Hypothalamus (tissue), 51 donors: ENCODE measurements around the gene VILL.
"Not testable (repeated sequence)": the region's sequence is repeated elsewhere in the genome, so short reads cannot be mapped to it uniquely, and the experiment has no call there.

ENCODE experiments used
- DNase-seq, 51 donors: peaks; one replicate each; lab custom pipeline; 2025; lab: John Stamatoyannopoulos, UW

The VILL gene

DNA sequence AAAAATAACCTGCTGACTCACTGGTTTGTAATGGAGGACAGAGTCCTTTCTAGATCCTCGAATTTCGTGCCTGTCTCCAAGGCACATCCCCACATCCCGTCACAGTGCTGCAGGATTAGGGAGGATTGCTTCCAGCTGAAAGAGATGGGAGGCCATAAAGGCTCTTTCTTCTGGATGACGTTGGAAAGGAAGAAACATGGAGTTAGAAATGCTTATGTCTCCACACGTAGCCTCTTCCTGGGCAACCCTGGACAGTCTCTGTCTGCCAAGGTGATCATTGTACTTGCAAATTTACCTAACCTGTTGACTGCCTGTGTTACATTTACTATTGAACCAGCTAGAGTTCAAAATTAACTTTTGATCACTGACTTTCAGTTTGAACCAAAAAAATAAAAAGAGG lies 27.6 kb upstream of the VILL start:
- DNase-seq = no peak

DNA sequence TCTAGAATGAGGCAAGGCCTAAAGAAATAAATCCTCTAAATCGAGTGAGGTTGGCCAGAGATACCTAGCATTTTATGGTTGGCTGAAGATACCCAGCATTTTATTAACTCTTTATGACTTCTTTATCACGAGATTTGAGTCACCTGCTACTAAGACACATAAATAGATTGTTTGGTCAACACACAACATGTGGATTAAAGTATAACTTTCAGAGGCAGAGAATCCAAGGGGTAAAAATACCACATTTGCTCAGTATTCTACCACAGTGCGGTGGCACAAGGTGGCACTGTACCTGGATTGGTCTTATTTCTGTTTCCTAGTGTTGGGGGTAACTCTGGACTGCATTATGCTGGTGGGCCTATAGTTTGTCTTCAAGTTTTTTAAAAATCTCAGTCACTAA lies 27.0 kb upstream of the VILL start:
- DNase-seq = no peak

DNA sequence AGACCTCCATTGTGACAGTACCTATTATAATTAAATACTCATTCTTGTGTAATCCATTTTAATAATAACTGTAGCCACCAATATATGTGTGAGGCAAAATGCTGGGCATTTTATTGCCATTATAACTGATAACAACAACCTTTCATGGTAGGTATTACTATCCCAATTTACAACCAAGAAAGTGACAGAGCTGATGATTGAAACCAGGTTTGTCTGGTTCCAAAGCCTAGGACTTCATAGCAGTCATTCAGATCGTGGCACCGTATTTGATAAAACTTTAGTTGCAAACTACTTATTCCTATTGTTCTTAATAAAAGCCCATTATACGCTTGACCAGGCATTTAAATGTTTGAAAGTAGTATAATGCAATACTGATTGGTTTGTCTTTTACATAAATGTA lies 26.4 kb upstream of the VILL start:
- DNase-seq = no peak

DNA sequence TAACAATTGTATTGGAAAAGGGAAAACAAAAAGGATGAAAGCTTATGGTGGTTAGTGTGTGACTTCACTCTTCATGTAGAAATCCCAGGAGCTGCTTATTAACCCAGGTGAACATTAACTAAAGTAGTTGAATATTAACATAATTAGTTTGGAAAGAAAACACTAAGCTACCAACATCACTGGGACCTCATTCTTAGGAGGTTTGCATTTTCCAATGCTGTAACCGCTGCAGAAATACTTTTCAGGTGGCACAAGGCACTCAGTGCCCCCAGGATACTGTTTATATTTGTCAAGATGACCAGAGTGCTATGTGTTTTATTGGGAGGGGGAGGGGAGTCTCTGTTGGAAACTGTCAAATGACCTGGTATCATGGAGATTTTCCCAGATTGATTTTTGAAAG lies 25.9 kb upstream of the VILL start:
- DNase-seq = no peak

DNA sequence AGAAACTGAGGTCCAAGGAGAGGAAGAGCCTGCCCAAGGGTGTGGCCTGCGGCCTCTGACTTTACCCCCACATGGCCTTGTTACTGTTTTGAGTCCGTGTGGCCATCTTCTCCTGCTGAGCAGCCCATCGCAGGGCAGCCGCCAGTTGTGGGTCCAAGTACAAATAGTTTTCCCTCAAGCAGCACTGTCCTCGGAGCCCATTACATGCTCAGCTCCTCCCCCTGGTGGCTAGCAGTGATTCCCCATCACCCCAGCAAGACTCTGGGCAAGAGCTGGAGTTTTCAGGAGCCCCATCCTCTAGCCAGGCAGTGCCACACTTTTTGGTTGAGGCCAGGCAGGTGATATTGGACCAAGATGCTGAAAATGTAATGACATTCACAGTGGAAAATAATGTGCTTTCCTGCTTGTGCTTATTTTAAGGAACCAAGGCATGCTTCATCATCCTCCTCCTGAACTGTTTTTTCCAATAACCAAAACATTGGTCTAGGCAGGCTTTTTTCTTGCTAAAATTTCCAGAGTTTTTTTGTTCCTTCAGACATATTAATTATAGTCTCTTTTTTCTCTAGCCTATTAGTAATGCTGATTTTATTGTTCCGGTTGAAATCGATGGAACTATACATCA lies 23.2 kb upstream of the VILL start:
- peak in 28 of 51 donors; percentile 8 to 72 (median 37) for DNase-seq

DNA sequence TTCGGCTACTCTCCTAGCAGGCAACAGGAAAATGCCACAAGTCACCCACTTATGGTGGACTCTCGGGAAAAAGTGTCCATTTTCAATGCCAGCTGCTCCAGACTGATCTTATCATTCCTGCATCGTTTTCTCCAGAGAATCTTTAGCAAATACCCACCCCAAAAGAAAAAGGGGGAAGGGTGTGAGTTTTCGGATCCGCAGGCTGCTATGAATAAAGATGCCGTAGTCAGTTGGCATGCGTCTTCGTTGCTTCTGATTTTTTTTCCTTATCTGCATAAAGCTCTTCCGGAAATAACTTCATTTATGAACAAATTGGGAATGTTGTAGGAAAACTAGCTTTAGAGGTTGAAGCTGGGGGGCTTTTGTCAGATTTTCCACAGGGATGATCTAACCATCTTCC lies 22.4 kb upstream of the VILL start:
- no peak for DNase-seq

GRCh38 chr3:37968813-37969595 lies 21.6 kb upstream of the VILL start:
- peak in 1 of 51 donors; percentile 7 for DNase-seq

DNA sequence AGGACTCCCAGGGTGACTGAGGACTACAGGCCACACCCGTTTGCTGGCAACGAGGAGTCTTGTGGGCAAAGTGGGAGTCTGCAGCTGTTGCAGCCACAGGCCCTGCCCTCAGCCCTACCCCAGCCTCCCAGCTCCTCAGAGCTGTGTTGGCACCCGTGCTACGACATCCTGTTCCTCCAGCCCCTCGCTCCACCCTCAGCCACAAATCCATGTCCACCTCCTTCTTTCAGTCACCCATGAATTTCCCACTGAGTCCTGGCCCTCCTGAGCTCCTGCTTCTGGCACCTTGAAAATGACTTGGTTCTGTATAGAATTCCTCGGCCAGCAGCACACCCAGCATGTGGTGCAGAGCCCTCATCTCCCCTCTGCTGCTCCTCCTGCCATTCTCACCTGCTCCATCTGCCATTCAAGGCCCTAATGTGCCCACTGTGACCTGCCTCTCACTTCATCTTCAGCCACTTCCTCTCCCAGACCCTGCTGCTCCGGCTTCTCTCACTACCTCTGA lies 20.9 kb upstream of the VILL start:
- DNase-seq = no peak

DNA sequence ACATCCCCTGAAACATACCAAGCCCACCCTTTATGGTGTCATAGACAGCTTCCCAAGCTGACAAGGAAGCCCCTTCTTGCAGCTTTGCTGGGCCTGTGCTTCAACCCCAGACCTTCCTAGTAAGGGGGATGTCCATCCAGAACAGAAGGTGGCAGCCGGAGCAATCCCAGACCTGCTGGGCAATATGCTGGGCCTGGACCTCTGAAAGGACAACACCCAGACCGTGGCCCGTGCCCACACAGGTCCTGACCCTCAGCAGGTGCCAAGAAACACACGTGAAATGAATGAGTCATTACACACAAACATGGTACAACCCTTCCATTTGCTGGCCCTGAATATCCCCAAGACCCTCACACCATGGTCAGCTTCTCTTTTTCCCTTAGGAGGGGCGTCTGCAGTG lies 19.8 kb upstream of the VILL start:
- DNase-seq = no peak

- DNase-seq = peak in 5 of 51 donors; percentile 13 to 58 (median 24)
Measured at GRCh38 chr3:37971467-37971866, 19.1 kb upstream of the VILL start.

DNA sequence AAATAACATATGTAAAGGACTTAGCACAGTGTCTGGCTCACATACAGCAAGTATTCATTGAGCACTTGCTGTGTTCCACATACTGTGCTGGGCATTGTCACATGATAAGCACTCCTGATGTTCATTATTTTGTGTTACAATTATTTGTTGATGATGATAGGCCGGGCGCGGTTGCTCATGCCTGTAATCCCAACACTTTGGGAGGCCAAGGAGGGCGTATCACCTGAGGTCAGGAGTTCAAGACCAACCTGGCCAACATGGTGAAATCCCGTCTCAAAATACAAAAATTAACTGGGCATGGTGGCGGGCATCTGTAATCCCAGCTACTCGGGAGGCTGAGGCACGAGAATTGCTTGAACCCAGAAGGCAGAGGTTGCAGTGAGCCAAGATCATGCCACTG lies 18.5 kb upstream of the VILL start:
- DNase-seq = not testable (repeated sequence)

DNA sequence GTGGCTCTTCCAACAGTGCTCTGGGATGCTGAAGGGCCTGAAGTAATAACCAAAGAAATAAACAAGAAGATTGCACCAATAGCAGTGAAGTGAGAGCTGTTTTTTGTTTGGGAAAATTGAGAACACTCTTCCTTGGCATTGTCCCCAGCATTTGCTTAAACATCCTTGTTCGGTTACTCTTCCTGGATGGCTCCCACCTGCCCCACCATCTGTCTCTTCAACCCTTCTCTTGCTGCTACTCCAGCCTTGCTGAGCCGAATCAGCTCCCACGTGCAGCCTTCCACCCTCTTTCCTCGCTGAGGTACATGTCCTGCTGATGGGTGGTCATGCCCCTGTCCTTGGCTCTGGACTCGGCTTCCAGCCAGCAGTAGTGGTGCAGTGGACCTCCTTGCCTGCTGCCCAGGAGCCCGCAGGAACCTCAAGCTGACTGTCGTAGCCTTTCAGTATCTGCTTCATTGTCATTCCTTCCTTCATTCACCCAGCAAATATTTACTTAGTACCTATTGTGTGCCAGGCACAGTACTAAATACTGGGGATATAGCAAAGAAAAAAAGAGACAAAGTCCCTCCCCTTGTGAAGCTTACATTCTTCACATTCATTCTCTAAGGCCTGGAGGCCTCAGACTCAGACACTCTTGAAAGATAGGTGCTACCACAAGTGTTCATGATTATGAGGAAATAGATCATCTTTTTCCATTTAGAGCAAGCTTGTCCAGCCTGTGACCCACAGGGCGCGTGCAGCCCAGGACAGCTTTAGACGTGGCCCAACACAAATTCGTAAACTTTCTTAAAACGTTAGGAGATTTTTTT lies 17.1 kb upstream of the VILL start:
- DNase-seq = no peak

- peak in 37 of 51 donors; percentile 13 to 81 (median 46) for DNase-seq
Measured at GRCh38 chr3:37974121-37975083, 16.2 kb upstream of the VILL start.

DNA sequence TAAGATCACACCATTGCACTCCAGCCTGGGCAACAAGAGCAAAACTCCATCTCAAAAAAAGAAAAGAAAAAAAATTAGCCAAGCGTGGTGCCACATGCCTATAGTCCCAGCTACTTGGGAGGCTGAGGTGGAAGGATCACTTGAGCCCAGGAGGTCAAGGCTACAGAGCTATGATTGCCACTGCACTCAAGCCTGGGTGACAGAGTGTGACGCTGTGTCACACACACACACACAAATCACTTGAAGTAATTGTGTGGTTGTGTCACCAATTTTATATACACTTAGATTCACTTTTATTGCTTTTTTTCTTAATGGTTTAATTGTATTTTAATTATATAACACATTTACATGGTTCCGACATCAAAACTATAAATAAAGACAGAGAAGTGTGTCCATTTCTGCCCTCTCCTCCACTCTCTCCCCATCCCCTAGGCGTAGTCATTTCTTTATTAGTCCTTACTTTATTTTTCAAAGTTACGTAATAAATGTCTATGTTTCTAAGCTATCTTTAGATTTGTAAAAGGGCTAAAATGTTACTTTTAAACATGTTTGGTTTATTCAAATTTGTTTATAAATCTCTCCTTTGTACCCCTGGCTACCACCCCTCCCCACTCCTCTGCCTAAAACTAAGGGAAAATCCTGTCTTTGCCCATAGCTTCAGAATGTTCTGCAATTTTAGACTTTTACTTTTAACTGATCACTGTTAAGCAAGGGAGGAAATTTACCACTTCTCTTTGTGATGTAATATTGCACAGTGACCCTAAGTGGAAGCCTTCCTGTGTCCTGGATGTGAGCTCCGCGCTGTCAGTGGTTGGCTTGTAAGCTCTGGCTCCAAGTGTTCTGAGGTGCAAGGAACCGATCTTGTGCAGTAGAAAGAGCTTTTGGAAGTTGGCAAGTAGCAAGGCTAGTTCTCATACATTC lies 10.8 kb upstream of the VILL start:
- no peak for DNase-seq

GRCh38 chr3:37980462-37981347 lies 9.9 kb upstream of the VILL start:
- no peak for DNase-seq

GRCh38 chr3:37981348-37981664 lies 9.3 kb upstream of the VILL start:
- no peak for DNase-seq

DNA sequence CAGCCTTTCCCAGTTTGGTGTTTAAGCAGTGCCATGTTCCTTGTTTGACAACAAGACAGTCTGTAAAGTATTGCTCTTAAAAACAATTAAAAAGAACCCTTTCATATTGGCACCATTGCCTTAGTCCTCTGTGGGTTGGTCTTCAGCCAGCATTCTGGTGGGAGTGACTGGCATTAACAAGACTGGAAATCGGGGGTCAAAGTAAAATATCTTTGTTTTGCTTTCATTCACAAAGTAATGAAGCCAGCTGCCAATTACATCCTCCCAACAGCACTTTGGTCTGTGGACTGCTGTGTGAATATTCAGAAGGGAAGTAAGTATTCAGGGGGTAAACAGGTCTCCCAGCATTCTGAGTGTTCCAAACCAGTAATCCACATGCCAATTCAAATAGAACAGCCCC lies 8.3 kb upstream of the VILL start:
- no peak for DNase-seq

DNA sequence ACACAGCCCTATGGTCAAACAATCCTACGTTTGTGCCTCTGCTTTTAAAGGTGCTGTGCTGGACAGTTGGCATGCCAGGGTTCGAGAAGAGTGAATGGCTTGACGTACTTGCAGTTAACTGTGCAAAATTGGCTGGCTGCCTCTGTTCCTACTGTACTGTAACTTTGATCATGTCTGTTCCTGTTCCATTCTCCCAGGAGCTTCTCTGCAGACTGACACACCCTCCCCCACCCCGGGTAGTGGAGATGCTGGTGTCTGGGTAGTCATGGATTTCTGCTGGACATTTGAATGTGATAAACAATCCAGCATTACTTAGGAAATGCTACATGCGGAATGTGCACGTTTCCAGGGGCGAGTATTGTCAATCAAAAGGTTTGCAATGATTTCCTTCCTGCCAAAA lies 6.5 kb upstream of the VILL start:
- no peak for DNase-seq
